Natural killer cell treated with Interleukin-12 subunit alpha and Interleukin-12 subunit beta and Interleukin-15 and Interleukin-18, amount 100 ng/mL, for 72 hours (primary cell): ENCODE measurements around the gene IDI1. TPM values are rescaled to one million over a fixed set of nuclear protein-coding genes. Genes with fewer than 3 reads are reported as not detected.
"Not testable (repeated sequence)": the region's sequence is repeated elsewhere in the genome, so short reads cannot be mapped to it uniquely, and the experiment has no call there.

Experiments used
- ATAC-seq, 2 donors: fragments of 150-1000 bp; cut with Tn5 transposase in 1 of 2; sonication (Bioruptor Pico), chemical (Tn5 transposase) in 1 of 2; 2 replicates each; pipeline ENCODE4 v1.10.0; 2021
- DNase-seq: peaks from one replicate; pipeline ENCODE4 v3.0.0; 2022; ENCODE audit warnings: low spot score
- H3K27ac Mint-ChIP-seq, 2 donors: 1 replicate in 1 of 2; 2 replicates in 1 of 2; pipeline ENCODE4 v1.8.0; 2022; ENCODE audit warnings: mixed read lengths in 2 of 2, mild to moderate bottlenecking in 1 of 2, moderate library complexity in 1 of 2
- H3K27me3 Mint-ChIP-seq, 2 donors: 1 replicate in 1 of 2; 2 replicates in 1 of 2; pipeline ENCODE4 v1.8.0; 2022; ENCODE audit warnings: mixed read lengths in 2 of 2
- H3K36me3 Mint-ChIP-seq: one replicate; pipeline ENCODE4 v1.8.0; 2022; ENCODE audit warnings: mixed read lengths
- H3K4me1 Mint-ChIP-seq, 2 donors: 1 replicate in 1 of 2; 2 replicates in 1 of 2; pipeline ENCODE4 v1.8.0; 2022; ENCODE audit warnings: low read depth in 2 of 2, mixed read lengths in 2 of 2, mild to moderate bottlenecking in 1 of 2
- H3K4me3 Mint-ChIP-seq: one replicate; pipeline ENCODE4 v1.8.0; 2022; ENCODE audit warnings: mixed read lengths
- H3K9me3 Mint-ChIP-seq: 2 replicates; pipeline ENCODE4 v1.8.0; 2022; ENCODE audit warnings: mixed read lengths
- total RNA-seq, 2 donors: library from RNA; stranded (reverse); gene quantifications; one replicate each; pipeline ENCODE4 v1.2.3, GENCODE V29; 2022

The IDI1 gene
- total RNA-seq, 2 donors from 2014 or later = 85.7 to 140 TPM

- peak overlapping the region; percentile 13 to 54 for H3K27ac Mint-ChIP-seq
- no peaks in the 10 kb centered on the region for H3K9me3 Mint-ChIP-seq
- peaks cover 13 to 40% of the 10 kb centered on the region in 2 donors for H3K4me1 Mint-ChIP-seq
Measured at GRCh38 chr10:1010703-1011102, 38.2 kb downstream of the IDI1 start.

GRCh38 chr10:1009947-1010346 is 39.0 kb downstream of the IDI1 start:
- not testable (repeated sequence) for H3K27me3 Mint-ChIP-seq, DNase-seq, H3K9me3 Mint-ChIP-seq
- Mint-ChIP-seq H3K36me3 (peaks cover 45% of the 10 kb centered on the region), H3K27ac (peak overlapping the region; percentile 41 to 54), H3K4me3 (peak overlapping the region; percentile 20), H3K4me1 (peaks cover 13 to 40% of the 10 kb centered on the region in 2 donors)
- peak in 1 of 2 donors; percentile 84 for ATAC-seq

More at GRCh38 chr10:1010703-1011102, 38.2 kb downstream of the IDI1 start:
- H3K36me3 Mint-ChIP-seq = peaks cover 39% of the 10 kb centered on the region
- no peak overlapping the region for H3K4me3 Mint-ChIP-seq
- H3K27me3 Mint-ChIP-seq = no peaks in the 10 kb centered on the region
- DNase-seq = no peak
- peak in 1 of 2 donors; percentile 24 for ATAC-seq

GRCh38 chr10:1009071-1009494 is 39.8 kb downstream of the IDI1 start:
- DNase-seq (no peak), ATAC-seq (no peak)
- no peaks in the 10 kb centered on the region for H3K9me3 Mint-ChIP-seq
- H3K27me3 Mint-ChIP-seq = no peaks in the 10 kb centered on the region
- H3K27ac Mint-ChIP-seq = peak overlapping the region; percentile 41 to 54
- H3K4me3 Mint-ChIP-seq = peak overlapping the region; percentile 7
- H3K4me1 Mint-ChIP-seq = peaks cover 13 to 40% of the 10 kb centered on the region in 2 donors
- H3K36me3 Mint-ChIP-seq = peaks cover 45% of the 10 kb centered on the region

- peaks cover 16 to 40% of the 10 kb centered on the region in 2 donors for H3K4me1 Mint-ChIP-seq
- H3K27me3 Mint-ChIP-seq = no peaks in the 10 kb centered on the region
- H3K36me3 Mint-ChIP-seq = peaks cover 54% of the 10 kb centered on the region
- no peak overlapping the region for H3K4me3 Mint-ChIP-seq
- H3K9me3 Mint-ChIP-seq = no peaks in the 10 kb centered on the region
- no peak overlapping the region for H3K27ac Mint-ChIP-seq
- no peak for DNase-seq
- no peak for ATAC-seq
Measured at GRCh38 chr10:1007583-1007982, 41.3 kb downstream of the IDI1 start.

GRCh38 chr10:1006573-1006972 is 42.3 kb downstream of the IDI1 start:
- H3K27ac Mint-ChIP-seq = no peak overlapping the region
- no peak for DNase-seq
- peaks cover 20 to 34% of the 10 kb centered on the region in 2 donors for H3K4me1 Mint-ChIP-seq
- ATAC-seq = no peak
- peaks cover 4% of the 10 kb centered on the region for H3K9me3 Mint-ChIP-seq
- no peak overlapping the region for H3K4me3 Mint-ChIP-seq
- peaks cover 53% of the 10 kb centered on the region for H3K36me3 Mint-ChIP-seq
- no peaks in the 10 kb centered on the region for H3K27me3 Mint-ChIP-seq

GRCh38 chr10:1003884-1004670 is 44.8 kb downstream of the IDI1 start:
- peaks cover 15 to 18% of the 10 kb centered on the region in 2 donors for H3K4me1 Mint-ChIP-seq
- peaks cover 4% of the 10 kb centered on the region for H3K9me3 Mint-ChIP-seq
- peak overlapping the region in 1 of 2 donors; percentile 0 for H3K27ac Mint-ChIP-seq
- peaks cover 61% of the 10 kb centered on the region for H3K36me3 Mint-ChIP-seq
- no peaks in the 10 kb centered on the region for H3K27me3 Mint-ChIP-seq
- ATAC-seq (peak in 1 of 2 donors; percentile 46), DNase-seq (no peak)
- H3K4me3 Mint-ChIP-seq = no peak overlapping the region

- DNase-seq = no peak
- H3K36me3 Mint-ChIP-seq = peaks cover 58% of the 10 kb centered on the region
- H3K27me3 Mint-ChIP-seq = no peaks in the 10 kb centered on the region
- ATAC-seq = no peak
- H3K4me1 Mint-ChIP-seq = peaks cover 7 to 12% of the 10 kb centered on the region in 2 donors
- H3K27ac Mint-ChIP-seq = peak overlapping the region in 1 of 2 donors; percentile 0
- H3K4me3 Mint-ChIP-seq = no peak overlapping the region
- peaks cover 4% of the 10 kb centered on the region for H3K9me3 Mint-ChIP-seq
Measured at GRCh38 chr10:1002425-1003006, 46.4 kb downstream of the IDI1 start.

GRCh38 chr10:997266-998022 is 51.5 kb downstream of the IDI1 start:
- DNase-seq (no peak), ATAC-seq (no peak)
- Mint-ChIP-seq H3K27ac (no peak overlapping the region), H3K36me3 (peaks cover 52% of the 10 kb centered on the region), H3K27me3 (no peaks in the 10 kb centered on the region), H3K9me3 (peaks cover 4% of the 10 kb centered on the region), H3K4me1 (peaks cover 25 to 31% of the 10 kb centered on the region in 2 donors), H3K4me3 (no peak overlapping the region)

- DNase-seq (no peak), ATAC-seq (no peak)
- H3K9me3 Mint-ChIP-seq = no peaks in the 10 kb centered on the region
- peaks cover 26 to 31% of the 10 kb centered on the region in 2 donors for H3K4me1 Mint-ChIP-seq
- peak overlapping the region in 1 of 2 donors; percentile 94 for H3K27ac Mint-ChIP-seq
- no peak overlapping the region for H3K4me3 Mint-ChIP-seq
- no peaks in the 10 kb centered on the region for H3K27me3 Mint-ChIP-seq
- peaks cover 39% of the 10 kb centered on the region for H3K36me3 Mint-ChIP-seq
Measured at GRCh38 chr10:996031-996430, 52.9 kb downstream of the IDI1 start.

- H3K9me3 Mint-ChIP-seq = no peaks in the 10 kb centered on the region
- H3K4me3 Mint-ChIP-seq = no peak overlapping the region
- peaks cover 34% of the 10 kb centered on the region for H3K36me3 Mint-ChIP-seq
- H3K27ac Mint-ChIP-seq = peak overlapping the region; percentile 90 to 94
- DNase-seq = no peak
- peaks cover 30 to 36% of the 10 kb centered on the region in 2 donors for H3K4me1 Mint-ChIP-seq
- no peaks in the 10 kb centered on the region for H3K27me3 Mint-ChIP-seq
- ATAC-seq = no peak
Measured at GRCh38 chr10:995559-995926, 53.4 kb downstream of the IDI1 start.

GRCh38 chr10:994836-995558 is 53.9 kb downstream of the IDI1 start:
- H3K27ac Mint-ChIP-seq = peak overlapping the region; percentile 90 to 94
- peaks cover 35 to 39% of the 10 kb centered on the region in 2 donors for H3K4me1 Mint-ChIP-seq
- H3K9me3 Mint-ChIP-seq = no peaks in the 10 kb centered on the region
- H3K27me3 Mint-ChIP-seq = no peaks in the 10 kb centered on the region
- H3K4me3 Mint-ChIP-seq = no peak overlapping the region
- peaks cover 34% of the 10 kb centered on the region for H3K36me3 Mint-ChIP-seq
- DNase-seq (no peak), ATAC-seq (no peak)

GRCh38 chr10:992871-993270 is 56.0 kb downstream of the IDI1 start:
- Mint-ChIP-seq H3K4me3 (peak overlapping the region; percentile 56), H3K27me3 (no peaks in the 10 kb centered on the region), H3K4me1 (peaks cover 48% of the 10 kb centered on the region in 2 donors), H3K9me3 (no peaks in the 10 kb centered on the region), H3K36me3 (peaks cover 31% of the 10 kb centered on the region), H3K27ac (peak overlapping the region; percentile 90 to 94)
- DNase-seq (peak; percentile 65), ATAC-seq (peak; percentile 24 to 69)

GRCh38 chr10:992467-992866 is 56.5 kb downstream of the IDI1 start:
- Mint-ChIP-seq H3K9me3 (no peaks in the 10 kb centered on the region), H3K4me1 (peaks cover 50 to 51% of the 10 kb centered on the region in 2 donors), H3K27me3 (no peaks in the 10 kb centered on the region), H3K27ac (peak overlapping the region; percentile 90 to 94), H3K4me3 (peak overlapping the region; percentile 56), H3K36me3 (peaks cover 27% of the 10 kb centered on the region)
- ATAC-seq = peak; percentile 2 to 60
- DNase-seq = no peak
